Activated T-cell treated with anti-CD3 and anti-CD28 coated beads, Interleukin-2, amount 50 U/mL, for 1 hour (primary cell): ENCODE measurements around the gene FKBP10.

ENCODE experiments used
- DNase-seq: peaks from one replicate; pipeline ENCODE4 v3.0.0-alpha.2; 2020

Gene FKBP10

GRCh38 chr17:41784207-41784744 is 28.5 kb upstream of the FKBP10 start:
- no peak for DNase-seq

DNA sequence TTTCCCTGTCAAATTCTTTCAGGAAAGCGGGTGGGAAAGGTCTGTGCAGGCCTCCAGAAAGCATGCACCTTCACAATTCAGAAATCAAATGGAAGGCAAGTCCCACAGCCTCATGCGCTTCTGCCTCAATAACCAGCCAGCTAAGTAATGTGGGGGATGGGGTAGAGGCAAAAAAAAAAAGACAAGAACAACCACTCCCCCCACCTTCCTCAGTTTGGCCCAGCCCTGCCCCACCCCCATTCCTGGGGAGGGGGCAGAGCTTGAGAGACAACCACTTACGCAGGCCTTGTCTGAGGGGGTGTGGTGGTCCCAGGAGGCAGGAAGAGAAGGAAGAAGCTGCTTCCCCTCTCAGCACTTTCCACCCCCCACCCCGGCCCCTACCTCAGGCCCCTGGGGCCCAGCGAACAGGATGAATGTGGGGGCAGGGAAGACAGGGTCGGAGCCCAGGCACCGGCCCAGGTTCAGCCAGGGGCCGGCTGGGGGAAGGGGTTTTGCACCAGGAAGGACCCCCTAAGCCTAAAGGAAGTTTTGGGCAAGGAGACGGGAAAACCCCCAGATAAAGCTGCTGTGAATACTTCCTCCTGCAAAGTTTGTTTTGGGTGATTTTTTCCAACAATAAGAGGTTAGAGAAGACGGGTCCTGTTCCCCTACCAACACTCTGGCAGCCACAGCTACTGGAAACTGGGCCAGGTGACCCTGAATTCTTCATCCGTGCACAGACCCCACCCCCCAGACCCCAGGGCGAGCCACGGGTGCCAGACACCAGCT is 27.5 kb upstream of the FKBP10 start:
- no peak for DNase-seq

DNA sequence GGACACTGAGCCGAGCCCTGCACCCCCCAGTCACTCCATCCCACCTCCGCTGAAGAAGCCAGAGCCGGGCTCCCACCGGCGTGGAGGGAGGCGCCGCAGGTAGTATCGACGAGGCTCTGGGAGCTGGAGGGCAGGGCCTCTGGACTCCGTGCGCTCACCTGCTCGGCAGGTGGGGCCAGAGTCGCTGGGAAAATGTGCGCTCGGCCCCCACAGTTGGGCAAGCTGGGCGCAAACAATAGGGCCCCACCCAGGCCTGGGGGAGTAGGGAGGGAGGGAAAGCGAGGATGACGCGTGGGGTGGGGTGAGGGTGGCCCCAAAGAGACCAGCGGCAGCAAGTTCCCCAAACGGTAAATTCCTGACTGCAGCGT is 27.0 kb upstream of the FKBP10 start:
- peak; percentile 27 for DNase-seq

DNA sequence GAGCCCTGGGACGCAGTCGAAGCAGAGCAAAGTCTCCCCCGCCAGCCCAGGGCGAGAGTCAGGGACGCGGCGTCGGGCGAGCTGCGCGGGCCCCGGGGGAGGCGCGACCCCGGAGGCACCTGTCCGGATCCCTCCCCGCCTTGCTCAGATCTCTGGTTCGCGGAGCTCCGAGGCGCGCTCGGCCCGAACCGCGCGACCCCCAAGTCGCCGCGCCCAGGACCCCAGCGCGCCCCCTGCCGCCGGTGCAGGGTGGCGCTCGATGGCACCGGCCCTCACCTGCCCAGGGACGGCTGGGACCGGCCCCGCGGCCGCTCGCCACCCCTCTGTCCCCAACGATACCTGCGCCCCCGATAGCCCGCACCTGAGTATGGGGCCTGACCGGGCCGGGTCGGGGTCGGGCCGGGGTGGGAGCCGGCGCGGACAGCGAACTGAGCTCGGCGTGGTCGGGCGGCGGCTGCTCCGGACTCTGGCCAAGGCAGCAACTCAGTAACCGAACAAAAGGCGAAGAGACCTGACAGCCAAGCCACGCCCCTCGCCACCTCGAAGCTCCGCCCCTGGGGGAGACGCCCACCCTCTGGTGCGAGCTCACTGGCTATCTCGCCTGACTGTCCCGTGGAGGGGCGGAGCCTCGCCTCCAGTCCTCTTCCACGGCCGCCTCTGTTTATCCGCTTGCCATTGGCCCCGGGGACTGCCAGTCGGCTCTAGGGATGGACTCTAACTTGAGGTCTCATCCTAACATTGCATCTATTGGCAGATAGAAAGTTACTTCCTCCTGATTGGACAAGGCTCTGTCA is 26.4 kb upstream of the FKBP10 start, which contains the start of gene JUP:
JUP (minus strand) TSS at position 485 of the 794 bp plus-strand sequence. CDS start 14,857 bp downstream, outside the sequence.
- DNase-seq, result peak; percentile 91

- DNase-seq, result no peak
Observed at GRCh38 chr17:41787021-41787418, 25.8 kb upstream of the FKBP10 start.

DNA sequence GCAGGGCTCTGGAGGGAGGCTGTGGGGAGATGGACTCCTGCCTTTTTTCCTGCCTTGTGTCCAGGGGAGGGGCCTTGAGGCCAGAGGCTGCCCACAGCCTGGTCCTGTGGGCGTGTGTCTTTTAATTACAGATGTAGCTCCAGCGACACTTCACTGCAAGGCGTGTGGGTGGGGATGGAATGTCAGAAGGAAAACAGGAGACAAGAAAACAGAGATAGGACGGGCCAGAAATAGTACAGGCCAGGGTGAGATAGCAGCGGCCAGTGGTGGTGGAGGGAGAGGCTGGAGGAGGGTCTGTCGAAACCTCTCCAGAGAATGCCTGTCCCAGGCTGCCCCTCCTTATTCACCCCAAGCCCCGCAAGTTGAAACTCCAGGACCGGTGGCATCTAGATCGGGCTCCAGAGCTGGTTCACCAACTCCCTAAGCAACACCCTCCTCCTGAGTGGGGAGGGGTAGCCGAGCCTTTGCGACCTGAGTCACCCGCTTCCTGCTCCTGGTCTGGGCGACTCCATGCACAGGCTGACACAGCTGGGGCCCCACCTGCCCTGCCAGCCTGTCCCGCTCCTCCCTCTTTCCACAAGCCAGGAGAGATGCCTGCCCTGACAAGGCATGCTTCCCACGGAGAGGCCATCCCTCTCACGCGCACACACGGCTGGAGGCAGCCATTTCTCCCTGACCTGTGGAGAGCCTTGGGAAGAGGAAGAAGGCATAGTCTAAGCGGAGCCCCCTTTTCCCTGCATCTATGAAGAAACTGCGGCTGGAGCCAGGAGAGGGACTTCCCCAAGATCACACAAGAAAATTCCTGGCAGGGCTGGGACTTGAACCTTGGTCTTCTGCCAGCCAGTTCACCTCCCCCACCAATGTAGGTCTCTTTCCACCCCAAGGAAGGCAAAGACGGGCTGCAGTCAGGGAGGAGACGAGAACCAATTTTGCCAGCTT is 19.7 kb upstream of the FKBP10 start:
- DNase-seq, result no peak

GRCh38 chr17:41793784-41794539 is 18.8 kb upstream of the FKBP10 start:
- no peak for DNase-seq

DNA sequence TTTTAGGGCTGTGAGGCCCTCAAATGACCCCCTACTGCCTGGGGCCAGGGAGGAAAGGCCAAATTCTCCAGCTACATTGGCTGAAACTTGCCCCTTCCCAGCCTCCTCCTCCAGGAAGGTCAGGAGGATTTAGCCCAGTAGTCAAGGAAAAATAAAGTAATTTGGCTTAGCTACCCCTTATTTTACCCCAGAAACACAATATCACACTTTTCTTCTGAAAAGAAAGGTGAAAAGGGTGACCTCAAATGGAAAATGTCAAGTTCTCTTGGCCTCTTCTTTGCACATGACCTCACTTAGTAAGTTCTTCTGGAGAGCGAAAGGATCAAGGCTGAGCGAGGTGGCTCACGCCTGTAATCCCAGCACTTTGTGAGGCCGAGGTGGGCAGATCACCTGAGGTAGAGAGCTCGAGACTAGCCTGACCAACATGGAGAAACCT is 18.2 kb upstream of the FKBP10 start:
- no peak for DNase-seq

- DNase-seq, result no peak
Observed at GRCh38 chr17:41796121-41796895, 16.5 kb upstream of the FKBP10 start.

DNA sequence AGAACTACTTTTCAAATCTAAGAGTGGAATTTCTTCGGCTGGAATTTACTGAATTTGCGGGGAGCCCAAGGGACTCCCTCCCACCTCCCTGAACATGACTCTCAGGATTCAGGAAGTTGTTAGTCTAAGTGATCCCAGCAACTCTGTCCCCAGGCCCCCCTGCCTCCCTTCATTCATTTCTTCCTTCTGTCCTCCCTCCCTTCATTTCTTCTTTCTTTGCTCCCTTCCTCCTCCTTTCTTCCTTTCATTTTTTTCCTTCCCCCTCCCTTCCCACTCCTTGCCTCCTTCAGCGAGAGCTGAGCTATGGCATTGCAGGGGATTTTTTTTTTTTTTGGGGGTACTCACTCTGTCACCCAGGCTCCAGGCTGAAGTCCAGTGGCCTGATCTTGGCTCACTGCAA is 15.4 kb upstream of the FKBP10 start:
- DNase-seq, result no peak

DNA sequence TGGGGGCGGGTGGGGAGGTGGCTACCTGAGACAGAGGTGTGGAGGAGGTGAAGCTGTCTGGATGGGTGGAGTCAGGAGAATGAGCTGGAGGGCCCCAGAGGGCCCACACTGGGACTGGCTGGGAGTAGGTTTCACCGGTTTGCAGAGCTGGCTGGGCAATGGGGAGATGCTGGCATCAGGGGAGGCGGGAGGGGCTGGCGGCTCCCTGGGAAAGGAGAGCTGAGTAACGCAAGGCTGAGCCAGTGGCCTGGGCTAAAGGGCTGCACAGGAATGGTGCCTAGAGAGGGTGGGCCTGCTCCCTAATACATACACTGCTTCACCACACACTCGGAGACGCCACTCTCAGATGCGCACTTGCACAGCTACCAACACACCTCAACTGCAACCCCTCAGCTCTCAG is 13.4 kb upstream of the FKBP10 start:
- DNase-seq, result no peak

DNA sequence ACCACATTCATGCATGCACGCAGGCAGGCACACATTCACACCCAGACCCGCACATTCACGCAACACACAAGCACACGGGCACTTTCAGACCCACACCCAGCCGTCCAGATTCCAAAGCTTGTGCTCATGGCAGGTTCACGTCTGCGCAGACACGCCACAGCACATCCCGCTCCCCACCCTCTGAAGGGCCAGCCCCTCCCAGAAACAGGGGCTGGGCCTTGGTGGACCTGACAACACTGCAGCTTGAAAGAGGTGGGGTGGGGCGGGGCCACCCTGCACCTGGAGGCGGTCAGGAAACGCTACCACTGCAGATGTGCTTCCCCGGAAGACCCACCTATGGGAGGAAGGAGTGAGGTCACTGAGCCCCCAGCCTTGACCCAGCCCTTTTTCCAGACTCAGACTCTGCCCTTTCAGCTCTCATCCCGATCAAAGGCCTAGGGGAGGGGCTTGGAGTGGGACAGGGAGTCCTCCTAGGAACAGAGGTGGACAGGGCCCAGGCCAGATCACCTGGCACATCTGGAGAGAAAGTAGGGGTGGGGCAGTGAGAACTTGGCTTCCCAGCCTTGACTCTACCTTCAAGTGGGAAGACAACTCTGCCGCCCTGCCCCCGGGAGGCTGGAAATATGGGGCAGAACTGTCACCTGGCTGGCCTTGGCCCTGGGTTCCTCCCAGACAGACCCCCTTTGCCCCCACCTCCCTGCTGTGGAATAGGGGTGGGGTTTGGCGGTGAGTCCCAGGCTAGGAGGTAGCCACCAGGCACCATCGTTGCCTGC is 12.0 kb upstream of the FKBP10 start:
- DNase-seq, result no peak

- DNase-seq, result peak; percentile 80
Observed at GRCh38 chr17:41801374-41802271, 11.2 kb upstream of the FKBP10 start.

DNA sequence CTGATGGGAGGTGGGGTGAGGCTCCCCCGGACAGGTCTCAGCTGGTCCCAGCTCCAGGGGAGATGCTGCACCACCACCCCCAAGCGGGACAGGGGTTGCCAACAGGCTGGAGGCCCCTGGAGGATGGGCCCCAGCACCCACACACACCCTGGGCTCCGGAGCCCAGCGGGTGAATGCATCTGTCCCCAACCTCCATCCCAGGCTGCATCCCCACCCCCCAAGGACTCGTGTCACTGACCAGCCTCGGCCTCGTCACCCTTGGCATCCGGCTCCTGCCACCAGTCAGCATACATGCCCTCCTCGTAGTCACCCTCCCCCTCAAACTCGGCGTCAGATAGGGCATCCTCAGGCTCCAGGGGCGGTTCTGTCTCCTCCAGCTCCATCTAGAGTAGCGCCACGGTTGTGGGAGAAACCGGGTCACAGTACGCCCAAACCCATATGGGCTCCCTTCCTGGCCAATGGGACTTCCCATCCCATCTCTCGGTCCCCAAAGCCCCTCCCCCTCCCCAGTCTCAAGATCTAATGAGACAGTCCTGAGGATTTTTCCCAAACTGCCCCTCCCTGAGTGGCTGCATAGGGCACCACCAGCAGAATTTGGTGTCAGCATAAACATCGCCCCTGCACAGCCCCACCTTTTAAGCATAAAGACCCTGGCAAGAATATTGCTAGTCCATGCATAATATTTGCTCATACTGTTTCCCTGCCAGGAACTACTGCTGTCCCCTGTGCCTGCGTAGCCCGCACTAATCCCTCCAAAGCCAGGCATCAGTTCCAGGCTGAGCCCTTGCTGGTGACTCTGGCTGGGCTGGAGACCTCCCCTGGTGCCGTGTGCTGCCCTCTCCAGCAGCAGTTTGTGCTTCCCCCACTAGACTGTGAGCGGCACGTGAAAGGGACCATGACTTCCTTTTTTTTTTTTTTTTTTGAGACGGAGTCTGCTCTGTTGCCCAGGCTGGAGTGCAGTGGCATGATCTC is 9.5 kb upstream of the FKBP10 start:
- DNase-seq, result no peak

DNA sequence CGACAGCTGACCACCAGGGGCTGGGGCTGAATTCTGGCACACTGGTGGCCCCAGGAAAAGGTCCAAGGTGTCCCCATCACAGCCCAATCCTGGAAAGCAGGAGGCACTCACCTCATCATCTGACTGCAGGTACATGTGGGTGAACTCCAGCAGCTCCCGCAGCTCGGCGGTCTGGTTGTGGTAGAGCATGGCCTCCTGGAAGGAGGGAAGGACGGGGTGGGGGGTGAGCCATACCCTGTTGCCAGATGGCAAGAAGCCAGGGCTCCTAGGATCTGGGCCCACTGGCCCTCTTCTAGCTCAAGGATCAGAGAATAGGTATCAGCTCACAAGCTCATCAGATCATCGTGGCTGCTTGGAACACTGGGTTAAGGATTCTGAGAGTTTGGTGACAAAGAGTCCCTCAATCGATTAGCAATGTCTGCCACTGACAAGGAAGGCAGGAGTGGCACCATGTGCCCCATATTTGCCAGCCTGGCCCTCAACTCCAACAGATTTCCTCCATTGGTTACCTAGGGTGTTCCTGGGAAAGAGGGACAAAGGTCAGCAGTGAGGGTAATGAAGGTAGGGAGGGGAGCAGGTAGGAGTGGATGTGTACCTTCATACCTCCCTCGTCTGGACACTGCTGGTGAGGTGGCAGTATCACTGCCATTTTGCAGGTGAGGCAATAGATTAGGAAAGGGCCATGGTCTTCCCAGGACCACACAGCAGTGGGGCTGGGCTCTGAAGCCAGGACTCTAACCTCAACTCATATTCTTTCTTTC is 5.9 kb upstream of the FKBP10 start:
- no peak for DNase-seq

DNA sequence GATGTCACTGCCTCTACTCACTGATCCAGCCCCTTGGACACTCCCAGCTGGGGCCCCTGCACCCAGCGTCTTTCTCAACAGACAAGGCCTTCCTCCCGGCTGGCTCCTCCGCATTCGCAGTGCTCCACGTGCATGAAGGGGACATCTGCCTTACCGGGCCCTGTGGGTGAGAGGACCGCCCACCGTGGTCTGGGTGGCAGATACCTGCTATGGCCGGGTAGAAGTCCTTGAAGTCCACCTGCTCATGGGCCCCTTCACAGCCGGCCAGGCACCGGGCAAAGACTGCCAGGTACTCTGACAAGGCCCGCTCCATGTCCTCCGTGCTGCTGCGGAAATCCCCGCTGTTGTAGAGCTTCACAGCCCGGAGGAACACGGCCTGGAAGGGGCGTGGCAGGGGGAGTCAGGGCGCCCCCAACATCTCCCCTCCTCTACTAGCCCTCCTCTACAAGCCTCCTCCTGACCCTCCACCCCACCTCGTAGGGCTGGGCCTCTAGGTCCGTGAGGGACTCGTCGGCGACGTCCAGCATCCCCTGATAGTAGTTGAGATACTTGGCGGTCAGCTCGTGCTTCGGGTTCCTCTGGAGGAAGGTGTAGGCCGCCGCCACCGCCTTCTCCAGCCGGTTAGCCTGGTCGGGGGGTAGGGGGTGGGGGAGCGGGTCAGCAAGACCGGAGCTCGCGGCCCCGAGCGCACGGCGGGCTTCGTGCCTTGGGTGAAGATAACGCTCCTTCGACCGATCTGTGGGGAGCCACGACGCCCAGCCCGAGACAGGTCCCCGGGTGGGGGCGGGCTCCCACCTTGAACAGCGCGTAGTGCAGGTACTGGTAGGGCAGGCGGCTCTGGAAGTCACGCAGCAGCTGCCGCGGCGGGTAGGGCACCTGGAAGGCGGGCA is 1.9 kb upstream of the FKBP10 start:
- no peak for DNase-seq
